IMR-90 (cell line): Measurements from ENCODE around the gene MEF2A. TPM values are rescaled to one million over a fixed set of nuclear protein-coding genes. Genes with fewer than 3 reads are reported as not detected.
"Not testable (repeated sequence)": the region's sequence is repeated elsewhere in the genome, so short reads cannot be mapped to it uniquely, and the experiment has no call there.

Experiments used
- ATAC-seq: fragments of 200-7000 bp; cut with Tn5 transposase; 2 replicates; pipeline ENCODE4 v1.9.1; 2020; ENCODE audit warnings: low read depth, mild to moderate bottlenecking, moderate library complexity
- BruUV-seq: library from RNA; stranded (reverse); fragments of 400-500 nt; replicated peaks from 2 replicates; lab custom pipeline; 2021; lab: Mats Ljungman, UMichigan
- CTCF ChIA-PET: fragments of 300-600 bp; formaldehyde crosslinking; extraction: SDS; loops from one replicate; lab custom pipeline; 2021; ENCODE audit warnings: antibody characterized with exemption; lab: Yijun Ruan, JAX
- POLR2A ChIA-PET: fragments of 300-600 bp; sonication (Branson Sonifier 250); formaldehyde crosslinking; loops from one replicate; lab custom pipeline; 2022; ENCODE audit warnings: antibody characterized with exemption; ENCODE audit not compliant: unreplicated experiment; lab: Charles Lee
- DNase-seq: peaks from one replicate; pipeline ENCODE4 v3.0.0; 2013
- H2AFZ ChIP-seq: replicated peaks from 2 replicates; pipeline ENCODE3; 2013; ENCODE audit warnings: low read length, mild to moderate bottlenecking; ENCODE audit not compliant: poor library complexity
- H2AK5ac ChIP-seq: 2 replicates; pipeline ENCODE4 v1.6.1; 2013; ENCODE audit warnings: low read depth, low read length, inconsistent platforms
- H2AK9ac ChIP-seq: replicated peaks from 2 replicates; pipeline ENCODE3; 2013; ENCODE audit warnings: mild to moderate bottlenecking, low read depth, low read length, moderate library complexity; ENCODE audit not compliant: poor library complexity
- H2BK120ac ChIP-seq: 2 replicates; pipeline ENCODE4 v1.6.1; 2013; ENCODE audit warnings: low read depth, low read length, inconsistent platforms
- H2BK15ac ChIP-seq: 3 replicates; pipeline ENCODE4 v1.6.1; 2013; ENCODE audit warnings: low read depth, low read length, inconsistent platforms
- H2BK20ac ChIP-seq: 2 replicates; pipeline ENCODE4 v1.6.1; 2013; ENCODE audit warnings: low read depth, mild to moderate bottlenecking, inconsistent platforms, low read length, moderate library complexity
- H2BK5ac ChIP-seq: 2 replicates; pipeline ENCODE4 v1.6.1; 2013; ENCODE audit warnings: mild to moderate bottlenecking, low read depth, low read length, inconsistent platforms; ENCODE audit not compliant: poor library complexity, severe bottlenecking
- H3K14ac ChIP-seq: replicated peaks from 2 replicates; pipeline ENCODE4 v1.6.1; 2013; ENCODE audit warnings: low read depth, low read length, inconsistent platforms
- H3K18ac ChIP-seq: 2 replicates; pipeline ENCODE4 v1.6.1; 2013; ENCODE audit warnings: low read depth, low read length, control low read depth
- H3K23ac ChIP-seq: 2 replicates; pipeline ENCODE4 v1.6.1; 2013; ENCODE audit warnings: low read depth, low read length, inconsistent platforms
- H3K27ac ChIP-seq: 2 replicates; pipeline ENCODE4 v1.5.1; 2013; ENCODE audit warnings: mild to moderate bottlenecking, control low read depth, low read length; ENCODE audit not compliant: insufficient read depth
- H3K27me3 ChIP-seq: 2 replicates; pipeline ENCODE4 v1.6.1; 2013; ENCODE audit warnings: low read length; ENCODE audit not compliant: control insufficient read depth, insufficient read depth
- H3K36me3 ChIP-seq: 2 replicates; pipeline ENCODE4 v1.6.1; 2013; ENCODE audit warnings: low read length, mixed read lengths; ENCODE audit not compliant: control insufficient read depth, insufficient read depth
- H3K4ac ChIP-seq: 2 replicates; pipeline ENCODE4 v1.6.1; 2013; ENCODE audit warnings: low read depth, low read length, inconsistent platforms
- H3K4me1 ChIP-seq: 2 replicates; pipeline ENCODE4 v1.6.1; 2013; ENCODE audit warnings: low read length, mixed read lengths; ENCODE audit not compliant: control insufficient read depth, insufficient read depth
- H3K4me2 ChIP-seq: 2 replicates; pipeline ENCODE4 v1.6.1; 2013; ENCODE audit warnings: low read depth, mild to moderate bottlenecking, control low read depth, low read length, moderate library complexity
- H3K4me3 ChIP-seq: 2 replicates; pipeline ENCODE4 v1.5.1; 2013; ENCODE audit warnings: low read depth, mild to moderate bottlenecking, control low read depth, low read length, moderate library complexity; ENCODE audit not compliant: insufficient read depth
- H3K56ac ChIP-seq: 2 replicates; pipeline ENCODE4 v1.6.1; 2013; ENCODE audit warnings: low read length, inconsistent platforms; ENCODE audit not compliant: insufficient read depth; ENCODE audit errors: extremely low read depth
- H3K79me1 ChIP-seq, 2 experiments: 2 replicates each; pipeline ENCODE4 v1.6.1; 2013; ENCODE audit warnings: low read length in 2 of 2, inconsistent platforms in 1 of 2, low read depth in 1 of 2
- H3K9ac ChIP-seq: 2 replicates; pipeline ENCODE4 v1.6.1; 2013; ENCODE audit warnings: low read depth, low read length, control low read depth
- H3K9me1 ChIP-seq: 2 replicates; pipeline ENCODE4 v1.6.1; 2013; ENCODE audit warnings: low read length, inconsistent platforms; ENCODE audit not compliant: insufficient read depth
- H3K9me3 ChIP-seq: 2 replicates; pipeline ENCODE4 v1.6.1; 2013; ENCODE audit warnings: low read length; ENCODE audit not compliant: control insufficient read depth, insufficient read depth
- H4K20me1 ChIP-seq: 2 replicates; pipeline ENCODE4 v1.6.1; 2013; ENCODE audit warnings: low read length, inconsistent platforms; ENCODE audit not compliant: insufficient read depth
- H4K5ac ChIP-seq: 2 replicates; pipeline ENCODE4 v1.6.1; 2013; ENCODE audit warnings: mild to moderate bottlenecking, low read depth, low read length, control low read depth
- H4K8ac ChIP-seq, 2 experiments: 2 replicates each; pipeline ENCODE4 v1.6.1; 2013; ENCODE audit warnings: low read depth in 2 of 2, low read length in 2 of 2, control low read depth in 1 of 2, inconsistent platforms in 1 of 2
- H4K91ac ChIP-seq: 2 replicates; pipeline ENCODE4 v1.6.1; 2013; ENCODE audit warnings: low read depth, low read length, inconsistent platforms; ENCODE audit not compliant: insufficient read depth
- WGBS, 2 experiments: methylation state at CpG; one replicate each; pipeline versions ENCODE4 v1.1.5 to v1.1.7; 2013; ENCODE audit warnings: missing lambda C conversion rate in 2 of 2; ENCODE audit not compliant: insufficient read length in 1 of 2; ENCODE audit errors: extremely low coverage in 2 of 2; 5-methylcytosine and 5-hydroxymethylcytosine counted together
- dilution Hi-C: fragments of 300-500 bp; cut with HindIII; formaldehyde crosslinking; loops from one replicate; pipeline ENCODE4 v1.14.3; 2018; ENCODE audit warnings: low sequenced_read_pairs; ENCODE audit not compliant: unreplicated experiment
- in situ Hi-C: fragments of 300-500 bp; cut with MboI; formaldehyde crosslinking; loops from 3 replicates; pipeline ENCODE4 v1.14.3; 2019; ENCODE audit warnings: low sequenced_read_pairs, inconsistent platforms, mixed read lengths
- intact Hi-C: fragments of 100-400 bp; cut with micrococcal nuclease; formaldehyde crosslinking; loops from 2 replicates; pipeline ENCODE4 v1.10.0; 2022
- polyA plus RNA-seq, 3 experiments: library from polyadenylated mRNA; depleted of rRNA; stranded (reverse); fragments of >200 nt; gene quantifications; 2 replicates each; pipeline ENCODE4 v1.2.3, GENCODE V29; 2012; ENCODE audit warnings: low replicate concordance in 1 of 3
- total RNA-seq: library from RNA; depleted of rRNA; stranded (reverse); fragments of >200 nt; gene quantifications from 2 replicates; pipeline ENCODE4 v1.2.3, GENCODE V29; 2012

MEF2A gene
- total and polyA plus RNA-seq, 2 of the 4 experiments (the other 2 are of a cell fraction): 16.1 to 16.7 TPM

DNA sequence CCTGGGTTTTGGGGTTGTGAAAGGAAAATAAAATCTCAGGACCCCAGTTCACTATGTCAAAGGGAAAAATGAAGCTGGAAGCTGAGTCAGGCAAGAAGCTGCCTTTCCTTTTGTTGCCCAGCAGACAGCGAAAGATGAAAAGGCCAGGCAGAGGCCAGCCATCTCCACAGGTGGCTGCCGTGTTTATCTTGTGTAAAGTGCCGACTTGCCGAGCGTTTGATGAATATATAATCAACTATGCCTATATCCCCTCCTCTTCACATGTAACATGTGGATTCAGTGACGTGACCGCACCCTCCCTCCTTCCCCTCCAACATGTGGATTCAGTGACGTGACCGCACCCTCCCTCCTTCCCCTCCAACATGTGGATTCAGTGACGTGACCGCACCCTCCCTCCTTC lies 184.5 kb downstream of the MEF2A start:
- DNase-seq, H3K79me1 ChIP-seq, BruUV-seq, H3K4me1 ChIP-seq, H2BK15ac ChIP-seq, H2AK5ac ChIP-seq, H2BK120ac ChIP-seq, H3K4me2 ChIP-seq, H4K8ac ChIP-seq, dilution Hi-C loops, H3K9ac ChIP-seq, H4K5ac ChIP-seq, in situ Hi-C loops, H4K20me1 ChIP-seq, H3K9me3 ChIP-seq, H2AFZ ChIP-seq, H3K56ac ChIP-seq, H4K91ac ChIP-seq, H3K4me3 ChIP-seq, H3K4ac ChIP-seq, H3K14ac ChIP-seq, H2BK5ac ChIP-seq, CTCF ChIA-PET, ATAC-seq, H2AK9ac ChIP-seq, H3K9me1 ChIP-seq, H3K36me3 ChIP-seq, intact Hi-C loops, H2BK20ac ChIP-seq, H3K23ac ChIP-seq, H3K27ac ChIP-seq, H3K18ac ChIP-seq, POLR2A ChIA-PET: not testable (repeated sequence)
- H3K27me3 ChIP-seq: peaks cover 18% of the 10 kb centered on the region
- WGBS, 2 experiments: 40% methylated on average over 1 of the region's 11 CpGs; no CpG with 5 or more reads in 1 of the 2 experiments
